Prostate gland (tissue), 2 donors: Measurements from ENCODE around the gene ILDR2.

Experiments used
- POLR2A ChIP-seq: fragments of 450-650 bp; IDR thresholded peaks from one replicate; pipeline ENCODE4 v1.6.1; 2016; ENCODE audit warnings: antibody characterized with exemption, mild to moderate bottlenecking
- TF ChIP-seq, protein P1 (sequence below), 4 experiments: fragments of 200-600 bp in 2 of 4; fragments of 450-650 bp in 2 of 4; sonication (generic) in 2 of 4; IDR thresholded peaks; 1 replicate in 3 of 4; 2 replicates in 1 of 4; pipeline ENCODE4 v1.5.1; 2016 to 2019; ENCODE audit warnings: antibody characterized with exemption in 4 of 4, mild to moderate bottlenecking in 2 of 4, moderate library complexity in 2 of 4

DNA sequence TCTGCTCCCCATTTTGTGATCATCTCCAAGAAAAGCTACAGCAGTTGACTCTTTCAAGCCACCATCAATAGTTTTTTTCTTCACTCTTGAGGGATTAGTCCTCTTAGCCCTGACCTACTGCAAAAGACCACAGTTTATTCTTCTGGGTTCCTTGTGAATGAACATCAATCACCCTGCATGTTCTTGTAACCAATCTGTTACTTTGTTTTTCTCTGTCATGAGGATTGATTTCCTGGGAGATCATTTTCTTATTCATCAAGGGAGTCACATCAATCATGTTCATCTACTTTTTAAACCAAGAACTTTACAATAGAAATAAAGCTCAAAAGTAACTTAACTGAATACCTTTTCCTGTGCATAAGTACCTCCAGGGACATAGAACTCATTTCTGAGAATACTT, 21.8 kb downstream of the ILDR2 start:
- TF ChIP-seq, protein P1, sequence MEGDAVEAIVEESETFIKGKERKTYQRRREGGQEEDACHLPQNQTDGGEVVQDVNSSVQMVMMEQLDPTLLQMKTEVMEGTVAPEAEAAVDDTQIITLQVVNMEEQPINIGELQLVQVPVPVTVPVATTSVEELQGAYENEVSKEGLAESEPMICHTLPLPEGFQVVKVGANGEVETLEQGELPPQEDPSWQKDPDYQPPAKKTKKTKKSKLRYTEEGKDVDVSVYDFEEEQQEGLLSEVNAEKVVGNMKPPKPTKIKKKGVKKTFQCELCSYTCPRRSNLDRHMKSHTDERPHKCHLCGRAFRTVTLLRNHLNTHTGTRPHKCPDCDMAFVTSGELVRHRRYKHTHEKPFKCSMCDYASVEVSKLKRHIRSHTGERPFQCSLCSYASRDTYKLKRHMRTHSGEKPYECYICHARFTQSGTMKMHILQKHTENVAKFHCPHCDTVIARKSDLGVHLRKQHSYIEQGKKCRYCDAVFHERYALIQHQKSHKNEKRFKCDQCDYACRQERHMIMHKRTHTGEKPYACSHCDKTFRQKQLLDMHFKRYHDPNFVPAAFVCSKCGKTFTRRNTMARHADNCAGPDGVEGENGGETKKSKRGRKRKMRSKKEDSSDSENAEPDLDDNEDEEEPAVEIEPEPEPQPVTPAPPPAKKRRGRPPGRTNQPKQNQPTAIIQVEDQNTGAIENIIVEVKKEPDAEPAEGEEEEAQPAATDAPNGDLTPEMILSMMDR (IDR thresholded peaks at IDR 0.05): no peak
- TF ChIP-seq POLR2A: no peak
